HepG2 (cell line): ENCODE results near the gene ZBTB47. TPM values are rescaled to one million over a fixed set of nuclear protein-coding genes. Genes with fewer than 3 reads are reported as not detected.

Source experiments
- ATAC-seq: fragments of 200-7000 bp; cut with Tn5 transposase; 3 replicates; pipeline ENCODE4 v1.9.1; 2020; ENCODE audit warnings: mild to moderate bottlenecking, moderate library complexity
- BruUV-seq: library from RNA; stranded (reverse); fragments of 400-500 nt; replicated peaks from 2 replicates; lab custom pipeline; 2021; lab: Mats Ljungman, UMichigan
- CTCF ChIA-PET: fragments of 300-600 bp; formaldehyde crosslinking; extraction: SDS; loops from one replicate; lab custom pipeline; 2021; ENCODE audit warnings: low total read pairs, inconsistent platforms, low intra/inter-chr PET ratio; lab: Yijun Ruan, JAX
- POLR2A ChIA-PET: fragments of 350-600 bp; sonication (Branson Sonifier 250); formaldehyde crosslinking; loops from one replicate; lab custom pipeline; 2020; ENCODE audit warnings: antibody characterized with exemption, inconsistent platforms; lab: Yijun Ruan, JAX
- DNase-seq: peaks from one replicate; pipeline ENCODE4 v3.0.0-alpha.2; 2015; ENCODE audit warnings: low spot score
- FAIRE-seq: peaks from 3 replicates; lab custom pipeline; 2011; peaks lifted over from hg19 to GRCh38; lab: Jason Lieb, UNC
- H2AFZ ChIP-seq: one replicate; pipeline ENCODE4 v1.6.1; 2011; ENCODE audit warnings: low read length, inconsistent platforms
- H3K27ac ChIP-seq: fragments of 300-600 bp; 3 replicates; pipeline ENCODE4 v1.8.0; 2011; ENCODE audit warnings: mixed run types, mild to moderate bottlenecking, mixed read lengths, low read length, inconsistent platforms; ENCODE audit not compliant: insufficient read depth; ENCODE audit errors: extremely low read length
- H3K27me3 ChIP-seq, 2 experiments: fragments of 200-600 bp in 1 of 2; 2 replicates in 1 of 2; 3 replicates in 1 of 2; pipeline versions ENCODE4 v1.6.0 to v1.8.0; 2011; ENCODE audit warnings: low read length in 2 of 2, mild to moderate bottlenecking in 2 of 2, moderate library complexity in 2 of 2, inconsistent platforms in 1 of 2; ENCODE audit not compliant: insufficient read depth in 2 of 2, control insufficient read depth in 1 of 2
- H3K36me3 ChIP-seq, 2 experiments: fragments of 200-600 bp in 1 of 2; replicated peaks in 1 of 2; 2 replicates in 1 of 2; 3 replicates in 1 of 2; pipeline versions ENCODE4 v1.5.1 to v1.8.0; 2011; ENCODE audit warnings: low read length in 2 of 2, inconsistent platforms in 1 of 2; ENCODE audit not compliant: insufficient read depth in 2 of 2, control insufficient read depth in 1 of 2
- H3K4me1 ChIP-seq: 2 replicates; pipeline ENCODE4 v1.5.1; 2012; ENCODE audit warnings: low read length, inconsistent platforms; ENCODE audit not compliant: insufficient read depth
- H3K4me2 ChIP-seq: 2 replicates; pipeline ENCODE4 v1.6.0; 2011; ENCODE audit warnings: low read depth, low read length, inconsistent platforms
- H3K4me3 ChIP-seq, 3 experiments: fragments of 200-600 bp in 1 of 3; sonication (generic), shearing (Covaris generic) in 1 of 3; replicated peaks in 1 of 3; 2 replicates each; pipeline ENCODE4 v1.5.1; 2011 to 2016; ENCODE audit warnings: low read length in 3 of 3, inconsistent platforms in 2 of 3, low read depth in 2 of 3, mild to moderate bottlenecking in 2 of 3, control low read depth in 1 of 3, mixed read lengths in 1 of 3; ENCODE audit not compliant: insufficient read depth in 1 of 3
- H3K79me2 ChIP-seq: one replicate; pipeline ENCODE4 v1.6.1; 2011; ENCODE audit warnings: low read length, inconsistent platforms; ENCODE audit not compliant: insufficient read depth
- H3K9ac ChIP-seq: 2 replicates; pipeline ENCODE4 v1.6.0; 2011; ENCODE audit warnings: mild to moderate bottlenecking, low read depth, low read length, inconsistent platforms; ENCODE audit not compliant: insufficient read depth
- H3K9me3 ChIP-seq: 2 replicates; pipeline ENCODE4 v1.5.1; 2012; ENCODE audit warnings: mild to moderate bottlenecking, low read length
- H4K20me1 ChIP-seq: 2 replicates; pipeline ENCODE4 v1.6.0; 2011; ENCODE audit warnings: inconsistent platforms, mild to moderate bottlenecking, low read length, moderate library complexity; ENCODE audit not compliant: insufficient read depth
- CCAR2 ChIP-seq: fragments of 200-400 bp; formaldehyde crosslinking; optimal IDR thresholded peaks from 2 replicates; pipeline ENCODE3; 2018; ENCODE audit warnings: low read depth, mild to moderate bottlenecking, low read length, moderate library complexity
- KMT2B ChIP-seq: IDR thresholded peaks from 2 replicates; pipeline ENCODE4 v1.6.1; 2016; ENCODE audit warnings: missing genetic modification reagents, missing compliant biosample characterization
- MIER3 ChIP-seq: IDR thresholded peaks from 2 replicates; pipeline ENCODE4 v1.6.1; 2016; ENCODE audit warnings: missing compliant biosample characterization, borderline replicate concordance
- NR2C2 ChIP-seq: sonication (generic); formaldehyde crosslinking; IDR thresholded peaks from 2 replicates; pipeline ENCODE4 v1.4.0; 2020; ENCODE audit warnings: missing genetic modification reagents, mild to moderate bottlenecking, moderate library complexity, borderline replicate concordance
- SP4 ChIP-seq: sonication (generic); formaldehyde crosslinking; IDR thresholded peaks from 2 replicates; pipeline ENCODE4 v1.8.1; 2023; ENCODE audit warnings: mild to moderate bottlenecking, missing genetic modification reagents
- SRSF9 ChIP-seq: fragments of 200-400 bp; formaldehyde crosslinking; IDR thresholded peaks from 2 replicates; pipeline ENCODE4 v1.6.1; 2018; ENCODE audit warnings: borderline replicate concordance, mild to moderate bottlenecking, low read depth, low read length; ENCODE audit not compliant: insufficient read depth, poor library complexity, severe bottlenecking
- SYNCRIP ChIP-seq: fragments of 200-400 bp; formaldehyde crosslinking; IDR thresholded peaks from 2 replicates; pipeline ENCODE4 v1.6.1; 2018; ENCODE audit warnings: mild to moderate bottlenecking, low read depth, low read length; ENCODE audit not compliant: insufficient read depth
- U2AF2 ChIP-seq: fragments of 200-400 bp; formaldehyde crosslinking; IDR thresholded peaks from 2 replicates; pipeline ENCODE4 v1.6.1; 2017; ENCODE audit warnings: low read depth, mild to moderate bottlenecking, low read length
- ZNF260 ChIP-seq: sonication (generic); formaldehyde crosslinking; IDR thresholded peaks from 2 replicates; pipeline ENCODE4 v1.4.0; 2020; ENCODE audit warnings: missing genetic modification reagents, low read depth, mild to moderate bottlenecking, borderline replicate concordance
- ZNF430 ChIP-seq: sonication (generic); formaldehyde crosslinking; IDR thresholded peaks from 2 replicates; pipeline ENCODE4 v1.9.0; 2021; ENCODE audit warnings: mild to moderate bottlenecking, missing genetic modification reagents
- ZNF776 ChIP-seq: sonication (generic); formaldehyde crosslinking; IDR thresholded peaks from 2 replicates; pipeline ENCODE4 v1.4.0; 2020; ENCODE audit warnings: mild to moderate bottlenecking, missing genetic modification reagents
- WGBS: methylation state at CpG from one replicate; pipeline ENCODE4 v1.1.6; 2017; ENCODE audit warnings: low lambda C conversion rate; 5-methylcytosine and 5-hydroxymethylcytosine counted together
- in situ Hi-C: cut with HindIII; loops from 2 replicates; pipeline ENCODE4 v1.10.0; 2017; ENCODE audit warnings: low pct_unique_long_range_greater_than_20kb; ENCODE audit not compliant: extremely low pct_ligation_motif_present
- intact Hi-C: fragments of 100-400 bp; cut with micrococcal nuclease; formaldehyde crosslinking; loops from one replicate; pipeline ENCODE4 v1.10.0; 2022; ENCODE audit not compliant: unreplicated experiment
- polyA plus RNA-seq, 8 experiments: library from polyadenylated mRNA; depleted of rRNA in 3 of 8; stranded (reverse) in 7 of 8; unstranded in 1 of 8; fragments of >200 nt; fragmentation: Illumina TruSeq in 4 of 8; extraction: Trizol in 4 of 8; gene quantifications; 2 replicates each; pipeline versions ENCODE4 v1.2.1 to v1.2.3, GENCODE V29; 2011 to 2016; ENCODE audit warnings: low read depth in 4 of 8, missing spikeins in 1 of 8, mixed read lengths in 1 of 8; ENCODE audit not compliant: insufficient read depth in 1 of 8
- total RNA-seq, 5 experiments: library from RNA; depleted of rRNA; stranded (reverse); fragments of >200 nt; fragmentation: Illumina TruSeq; extraction: Trizol; gene quantifications; 2 replicates each; pipeline ENCODE4 v1.2.3, GENCODE V29; 2016; ENCODE audit warnings: low read depth in 1 of 5
- TF ChIP-seq, protein P1 (sequence below): sonication (generic); formaldehyde crosslinking; conservative IDR thresholded peaks from 2 replicates; pipeline ENCODE4 v1.8.0; 2022; ENCODE audit warnings: missing genetic modification reagents
- TF ChIP-seq, protein P2 (sequence below): sonication (generic); formaldehyde crosslinking; IDR thresholded peaks from 2 replicates; pipeline ENCODE4 v1.4.0; 2020; ENCODE audit warnings: missing genetic modification reagents; ENCODE audit errors: not compliant biosample characterization
- TF ChIP-seq, protein P3 (sequence below): sonication (generic); formaldehyde crosslinking; IDR thresholded peaks from 2 replicates; pipeline ENCODE4 v1.4.0; 2020; ENCODE audit warnings: mild to moderate bottlenecking, missing genetic modification reagents

The ZBTB47 gene
- total and polyA plus RNA-seq, 2 of the 13 experiments (the other 11 are each of a cell fraction or from before 2014, with no cell fraction given), result 1.5 to 3.1 TPM

DNA sequence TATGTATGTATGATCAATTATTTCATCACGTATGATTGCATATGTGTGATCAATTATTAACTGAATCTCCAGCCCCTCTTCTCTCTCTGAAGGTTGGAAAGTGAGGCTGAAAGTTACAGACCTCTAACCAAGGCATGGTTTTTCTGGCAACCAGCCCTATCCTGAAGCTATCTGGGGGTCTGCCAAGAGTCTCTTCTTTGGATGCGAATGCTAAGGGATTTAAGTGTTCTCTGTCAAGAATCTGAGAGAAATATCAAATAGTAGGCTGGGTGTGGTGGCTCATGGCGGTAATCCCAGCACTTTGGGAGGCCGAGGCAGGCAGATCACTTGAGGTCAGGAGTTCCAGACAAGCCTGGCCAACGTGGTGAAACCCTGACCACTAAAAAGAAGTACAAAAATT is 44.9 kb upstream of the ZBTB47 start:
- Histone ChIP-seq H3K4me2 (no peak overlapping the region), H3K36me3 (peaks cover 3 to 35% of the 10 kb centered on the region in 2 experiments), H3K9me3 (no peaks in the 10 kb centered on the region), H2AFZ (no peak overlapping the region), H3K9ac (no peak overlapping the region), H4K20me1 (peaks cover 65% of the 10 kb centered on the region), H3K79me2 (peaks cover 96% of the 10 kb centered on the region), H3K27me3 (no peaks in the 10 kb centered on the region), H3K27ac (no peak overlapping the region), H3K4me1 (peaks cover 43% of the 10 kb centered on the region), H3K4me3 (no peak overlapping the region)
- ChIA-PET CTCF (no interaction called here), POLR2A (interaction anchor here (0.8 to 1.0 kb wide), 2 partner anchors 8 to 18 kb away, joined by 4 to 5 read pairs; partner anchors contain the start of genes NKTR and SS18L2)
- intact Hi-C loops (no loop called here), in situ Hi-C loops (no loop called here)
- DNase-seq (no peak), FAIRE-seq (no peak), ATAC-seq (no peak)
- no TSS peak for BruUV-seq
- WGBS, result 93% methylated on average over 5 of the region's 5 CpGs
- TF ChIP-seq SP4 (CRISPR knock-in tag) (no peak), SRSF9 (no peak), ZNF776 (CRISPR knock-in tag) (no peak), KMT2B (CRISPR knock-in tag) (no peak), NR2C2 (CRISPR knock-in tag) (no peak), MIER3 (no peak), ZNF430 (CRISPR knock-in tag) (no peak), ZNF260 (CRISPR knock-in tag) (no peak), SYNCRIP (no peak), CCAR2 (no peak), U2AF2 (no peak)
- TF ChIP-seq, protein P1, sequence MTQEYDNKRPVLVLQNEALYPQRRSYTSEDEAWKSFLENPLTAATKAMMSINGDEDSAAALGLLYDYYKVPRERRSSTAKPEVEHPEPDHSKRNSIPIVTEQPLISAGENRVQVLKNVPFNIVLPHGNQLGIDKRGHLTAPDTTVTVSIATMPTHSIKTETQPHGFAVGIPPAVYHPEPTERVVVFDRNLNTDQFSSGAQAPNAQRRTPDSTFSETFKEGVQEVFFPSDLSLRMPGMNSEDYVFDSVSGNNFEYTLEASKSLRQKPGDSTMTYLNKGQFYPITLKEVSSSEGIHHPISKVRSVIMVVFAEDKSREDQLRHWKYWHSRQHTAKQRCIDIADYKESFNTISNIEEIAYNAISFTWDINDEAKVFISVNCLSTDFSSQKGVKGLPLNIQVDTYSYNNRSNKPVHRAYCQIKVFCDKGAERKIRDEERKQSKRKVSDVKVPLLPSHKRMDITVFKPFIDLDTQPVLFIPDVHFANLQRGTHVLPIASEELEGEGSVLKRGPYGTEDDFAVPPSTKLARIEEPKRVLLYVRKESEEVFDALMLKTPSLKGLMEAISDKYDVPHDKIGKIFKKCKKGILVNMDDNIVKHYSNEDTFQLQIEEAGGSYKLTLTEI, result no peak
- TF ChIP-seq, protein P2, sequence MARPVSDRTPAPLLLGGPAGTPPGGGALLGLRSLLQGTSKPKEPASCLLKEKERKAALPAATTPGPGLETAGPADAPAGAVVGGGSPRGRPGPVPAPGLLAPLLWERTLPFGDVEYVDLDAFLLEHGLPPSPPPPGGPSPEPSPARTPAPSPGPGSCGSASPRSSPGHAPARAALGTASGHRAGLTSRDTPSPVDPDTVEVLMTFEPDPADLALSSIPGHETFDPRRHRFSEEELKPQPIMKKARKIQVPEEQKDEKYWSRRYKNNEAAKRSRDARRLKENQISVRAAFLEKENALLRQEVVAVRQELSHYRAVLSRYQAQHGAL, result no peak
- TF ChIP-seq, protein P3, sequence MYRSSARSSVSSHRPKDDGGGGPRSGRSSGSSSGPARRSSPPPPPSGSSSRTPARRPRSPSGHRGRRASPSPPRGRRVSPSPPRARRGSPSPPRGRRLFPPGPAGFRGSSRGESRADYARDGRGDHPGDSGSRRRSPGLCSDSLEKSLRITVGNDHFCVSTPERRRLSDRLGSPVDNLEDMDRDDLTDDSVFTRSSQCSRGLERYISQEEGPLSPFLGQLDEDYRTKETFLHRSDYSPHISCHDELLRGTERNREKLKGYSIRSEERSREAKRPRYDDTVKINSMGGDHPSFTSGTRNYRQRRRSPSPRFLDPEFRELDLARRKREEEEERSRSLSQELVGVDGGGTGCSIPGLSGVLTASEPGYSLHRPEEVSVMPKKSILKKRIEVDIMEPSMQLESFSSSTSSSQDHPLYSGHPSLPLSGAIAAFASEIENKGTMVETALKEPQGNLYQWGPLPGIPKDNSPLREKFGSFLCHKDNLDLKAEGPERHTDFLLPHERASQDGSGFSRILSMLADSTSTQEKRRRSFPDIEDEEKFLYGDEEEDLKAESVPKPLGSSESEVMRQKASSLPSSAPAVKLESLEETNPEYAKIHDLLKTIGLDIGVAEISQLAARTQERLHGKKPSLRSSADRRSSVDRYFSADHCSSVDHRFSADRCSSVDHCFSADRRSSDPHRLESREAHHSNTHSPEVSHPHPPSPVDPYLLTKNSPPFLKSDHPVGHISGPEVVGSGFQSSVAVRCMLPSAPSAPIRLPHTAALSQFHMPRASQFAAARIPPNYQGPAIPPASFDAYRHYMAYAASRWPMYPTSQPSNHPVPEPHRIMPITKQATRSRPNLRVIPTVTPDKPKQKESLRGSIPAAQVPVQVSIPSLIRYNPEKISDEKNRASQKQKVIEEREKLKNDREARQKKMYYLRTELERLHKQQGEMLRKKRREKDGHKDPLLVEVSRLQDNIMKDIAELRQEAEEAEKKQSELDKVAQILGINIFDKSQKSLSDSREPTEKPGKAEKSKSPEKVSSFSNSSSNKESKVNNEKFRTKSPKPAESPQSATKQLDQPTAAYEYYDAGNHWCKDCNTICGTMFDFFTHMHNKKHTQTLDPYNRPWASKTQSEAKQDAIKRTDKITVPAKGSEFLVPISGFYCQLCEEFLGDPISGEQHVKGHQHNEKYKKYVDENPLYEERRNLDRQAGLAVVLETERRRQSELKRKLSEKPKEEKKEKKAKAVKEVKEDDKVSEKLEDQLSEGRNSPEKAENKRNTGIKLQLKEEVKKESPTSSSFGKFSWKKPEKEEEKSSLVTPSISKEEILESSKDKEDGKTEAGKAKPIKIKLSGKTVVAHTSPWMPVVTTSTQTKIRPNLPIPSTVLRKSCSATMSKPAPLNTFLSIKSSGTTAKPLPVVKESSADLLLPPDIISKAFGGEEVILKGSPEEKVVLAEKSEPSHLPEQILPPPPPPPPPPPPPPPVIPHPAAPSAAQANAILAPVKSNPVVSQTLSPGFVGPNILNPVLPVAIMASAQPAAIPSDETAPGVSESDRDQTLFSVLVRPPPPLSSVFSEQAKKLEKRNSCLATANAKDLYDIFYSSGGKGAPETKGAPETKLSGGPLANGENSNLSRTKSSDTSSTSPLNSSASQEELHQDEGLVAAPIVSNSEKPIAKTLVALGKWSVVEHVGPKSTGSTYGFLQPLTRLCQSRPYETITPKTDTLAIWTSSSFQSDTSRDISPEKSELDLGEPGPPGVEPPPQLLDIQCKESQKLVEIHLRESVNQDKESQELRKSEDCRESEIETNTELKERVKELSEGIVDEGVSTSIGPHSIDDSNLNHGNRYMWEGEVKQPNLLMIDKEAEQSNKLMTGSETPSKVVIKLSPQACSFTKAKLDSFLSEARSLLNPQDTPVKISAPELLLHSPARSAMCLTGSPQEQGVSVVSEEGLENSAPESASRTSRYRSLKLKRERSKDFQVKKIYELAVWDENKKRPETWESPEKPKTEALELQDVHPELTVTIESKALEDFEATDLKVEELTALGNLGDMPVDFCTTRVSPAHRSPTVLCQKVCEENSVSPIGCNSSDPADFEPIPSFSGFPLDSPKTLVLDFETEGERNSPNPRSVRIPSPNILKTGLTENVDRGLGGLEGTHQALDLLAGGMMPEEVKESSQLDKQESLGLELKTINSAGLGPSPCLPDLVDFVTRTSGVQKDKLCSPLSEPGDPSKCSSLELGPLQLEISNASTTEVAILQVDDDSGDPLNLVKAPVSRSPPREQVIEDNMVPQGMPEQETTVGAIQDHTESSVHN, result no peak
